ENCODE data around the gene GTF2H1.

The GTF2H1 gene

GRCh38 chr11:18369398-18369797, 47.0 kb downstream of the GTF2H1 start:
- TF ChIP-seq CTCF (IDR thresholded peaks at IDR 0.05; ENCODE audit: insufficient read depth, low read length, poor library complexity, severe bottlenecking): no peak
- no peak for DNase-seq (ENCODE audit: extremely low read depth, insufficient read length)
- Histone ChIP-seq H3K36me3 (ENCODE audit: control insufficient read depth, insufficient read depth, low read length) (peaks cover 5% of the 10 kb centered on the region), H3K4me3 (replicated peaks; ENCODE audit: low read depth, low read length) (no peak overlapping the region), H3K27me3 (replicated peaks; ENCODE audit: control insufficient read depth, insufficient read depth, low read length) (no peaks in the 10 kb centered on the region)

DNA sequence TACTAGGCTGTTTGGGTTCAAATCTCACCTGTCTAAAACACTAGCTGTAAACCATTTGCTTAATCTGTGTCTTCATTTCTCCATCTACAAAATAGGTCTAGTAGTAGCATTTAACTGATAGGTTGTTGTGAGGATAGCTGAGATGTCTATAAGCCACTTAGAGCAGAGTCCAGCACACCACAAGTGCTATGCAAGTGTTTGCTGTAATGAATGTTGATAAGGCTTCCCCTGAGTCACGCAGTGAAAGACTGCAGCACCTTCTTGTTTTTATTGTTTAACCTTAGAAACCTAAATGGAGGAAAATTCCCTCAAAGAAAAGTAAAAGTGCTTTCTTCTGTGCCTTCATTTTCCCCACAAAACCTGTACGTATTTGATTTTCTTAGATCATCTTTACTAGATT, 48.9 kb downstream of the GTF2H1 start:
- Histone ChIP-seq H3K4me3 (replicated peaks; ENCODE audit: low read depth, low read length) (no peak overlapping the region), H3K27me3 (replicated peaks; ENCODE audit: control insufficient read depth, insufficient read depth, low read length) (no peaks in the 10 kb centered on the region), H3K36me3 (ENCODE audit: control insufficient read depth, insufficient read depth, low read length) (no peaks in the 10 kb centered on the region; the same call in 1 of the 2 replicates)
- TF ChIP-seq CTCF (IDR thresholded peaks at IDR 0.05; ENCODE audit: insufficient read depth, low read length, poor library complexity, severe bottlenecking): no peak
- DNase-seq (ENCODE audit: extremely low read depth, insufficient read length): no peak

DNA sequence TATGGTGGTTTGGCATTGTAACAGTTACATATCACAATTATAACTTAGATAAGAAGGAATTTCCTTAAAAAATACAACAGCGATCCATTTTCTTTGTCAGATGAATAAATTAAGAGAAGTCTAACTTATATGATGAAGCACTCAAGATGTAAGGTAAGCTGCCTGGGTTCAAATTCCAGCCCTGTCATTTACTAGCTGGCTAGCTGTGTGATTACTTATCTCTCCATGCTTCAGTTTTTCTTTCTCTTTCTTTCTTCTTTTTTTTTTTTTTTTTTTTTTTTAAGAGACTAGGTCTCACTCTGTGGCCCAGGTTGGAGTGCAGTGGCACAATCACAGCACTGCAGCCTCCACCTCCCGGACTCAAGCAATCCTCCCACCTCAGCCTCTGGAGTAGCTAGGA, 49.8 kb downstream of the GTF2H1 start:
- H3K27me3 ChIP-seq (replicated peaks; ENCODE audit: control insufficient read depth, insufficient read depth, low read length): no peaks in the 10 kb centered on the region
- no peak overlapping the region for H3K4me3 ChIP-seq (replicated peaks; ENCODE audit: low read depth, low read length)
- no peak for TF ChIP-seq CTCF (IDR thresholded peaks at IDR 0.05; ENCODE audit: insufficient read depth, low read length, poor library complexity, severe bottlenecking)
- no peaks in the 10 kb centered on the region; the same call in 1 of the 2 replicates for H3K36me3 ChIP-seq (ENCODE audit: control insufficient read depth, insufficient read depth, low read length)
- DNase-seq (ENCODE audit: extremely low read depth, insufficient read length): no peak

GRCh38 chr11:18374956-18375355, 52.6 kb downstream of the GTF2H1 start:
- H3K4me3 ChIP-seq (replicated peaks; ENCODE audit: low read depth, low read length): no peak overlapping the region
- H3K27me3 ChIP-seq (replicated peaks; ENCODE audit: control insufficient read depth, insufficient read depth, low read length): no peaks in the 10 kb centered on the region
- no peak for TF ChIP-seq CTCF (IDR thresholded peaks at IDR 0.05; ENCODE audit: insufficient read depth, low read length, poor library complexity, severe bottlenecking)
- H3K36me3 ChIP-seq (ENCODE audit: control insufficient read depth, insufficient read depth, low read length): no peaks in the 10 kb centered on the region
- no peak for DNase-seq (ENCODE audit: extremely low read depth, insufficient read length)

- TF ChIP-seq CTCF (IDR thresholded peaks at IDR 0.05; ENCODE audit: insufficient read depth, low read length, poor library complexity, severe bottlenecking): no peak
- Histone ChIP-seq H3K27me3 (replicated peaks; ENCODE audit: control insufficient read depth, insufficient read depth, low read length) (no peaks in the 10 kb centered on the region), H3K36me3 (ENCODE audit: control insufficient read depth, insufficient read depth, low read length) (no peaks in the 10 kb centered on the region), H3K4me3 (replicated peaks; ENCODE audit: low read depth, low read length) (no peak overlapping the region)
- DNase-seq (ENCODE audit: extremely low read depth, insufficient read length): no peak
Measured at GRCh38 chr11:18375941-18376340, 53.6 kb downstream of the GTF2H1 start.

DNA sequence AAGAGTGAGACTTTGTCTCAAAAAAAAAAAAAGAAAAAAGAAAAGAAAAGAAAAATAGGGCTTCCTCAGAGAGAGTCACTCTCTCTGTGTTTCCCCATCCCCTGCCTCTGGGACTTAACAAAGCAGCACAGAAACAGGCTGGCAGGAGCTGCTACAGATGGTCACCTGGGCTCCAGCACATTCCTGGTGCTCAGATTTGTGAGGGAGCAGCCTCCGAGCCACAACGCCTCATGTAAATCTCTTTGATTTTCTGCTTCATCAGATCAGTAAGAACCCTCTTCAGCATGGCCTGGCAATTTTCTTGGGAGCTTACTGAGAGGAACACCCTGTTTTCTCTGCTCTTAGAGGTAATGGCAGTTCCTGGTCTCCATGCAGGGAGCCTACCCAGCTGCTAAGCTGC, 56.8 kb downstream of the GTF2H1 start:
- H3K4me3 ChIP-seq (replicated peaks; ENCODE audit: low read depth, low read length): no peak overlapping the region
- no peaks in the 10 kb centered on the region for H3K36me3 ChIP-seq (ENCODE audit: control insufficient read depth, insufficient read depth, low read length)
- DNase-seq (ENCODE audit: extremely low read depth, insufficient read length): no peak
- H3K27me3 ChIP-seq (replicated peaks; ENCODE audit: control insufficient read depth, insufficient read depth, low read length): no peaks in the 10 kb centered on the region
- TF ChIP-seq CTCF (IDR thresholded peaks at IDR 0.05; ENCODE audit: insufficient read depth, low read length, poor library complexity, severe bottlenecking): no peak
